H1 (cell line): ENCODE results near the gene LANCL2. TPM values are rescaled to one million over a fixed set of nuclear protein-coding genes. Genes with fewer than 3 reads are reported as not detected.

Experiments used
- CTCF ChIA-PET: fragments of 300-600 bp; sonication (Branson Sonifier 250); formaldehyde crosslinking; loops from one replicate; lab custom pipeline; 2021; ENCODE audit not compliant: partially characterized antibody; lab: Charles Lee
- POLR2A ChIA-PET: fragments of 300-600 bp; sonication (Branson Sonifier 250); formaldehyde crosslinking; loops from one replicate; lab custom pipeline; 2021; ENCODE audit warnings: inconsistent platforms; ENCODE audit not compliant: partially characterized antibody; lab: Charles Lee
- DNase-seq, 2 experiments: peaks; one replicate each; pipeline versions ENCODE4 v3.0.0 to v3.0.0-alpha.2; 2010 to 2022; ENCODE audit warnings: low spot score in 2 of 2, low read depth in 1 of 2, mixed read lengths in 1 of 2
- FAIRE-seq: peaks from 2 replicates; lab custom pipeline; 2011; peaks lifted over from hg19 to GRCh38; lab: Jason Lieb, UNC
- H2AFZ ChIP-seq: 2 replicates; pipeline ENCODE4 v1.8.1; 2012; ENCODE audit warnings: low read length, inconsistent platforms
- H2AK5ac ChIP-seq: 2 replicates; pipeline ENCODE4 v1.6.1; 2013; ENCODE audit warnings: low read depth, low read length
- H2BK120ac ChIP-seq: replicated peaks from 2 replicates; pipeline ENCODE3; 2013; ENCODE audit warnings: low read depth, low read length, inconsistent platforms
- H2BK12ac ChIP-seq: 2 replicates; pipeline ENCODE4 v1.6.1; 2013; ENCODE audit warnings: low read depth, low read length
- H2BK15ac ChIP-seq: 2 replicates; pipeline ENCODE4 v1.6.1; 2013; ENCODE audit warnings: low read length
- H2BK20ac ChIP-seq: 2 replicates; pipeline ENCODE4 v1.6.1; 2013; ENCODE audit warnings: low read length
- H2BK5ac ChIP-seq: 2 replicates; pipeline ENCODE4 v1.6.1; 2013; ENCODE audit warnings: low read depth, low read length
- H3K14ac ChIP-seq: 2 replicates; pipeline ENCODE4 v1.6.1; 2013; ENCODE audit warnings: inconsistent platforms; ENCODE audit not compliant: insufficient read length
- H3K18ac ChIP-seq: 2 replicates; pipeline ENCODE4 v1.6.1; 2013; ENCODE audit warnings: low read length; ENCODE audit errors: extremely low read depth
- H3K23ac ChIP-seq: 2 replicates; pipeline ENCODE4 v1.6.1; 2013; ENCODE audit warnings: inconsistent platforms; ENCODE audit not compliant: insufficient read length
- H3K23me2 ChIP-seq: 2 replicates; pipeline ENCODE4 v1.6.1; 2013; ENCODE audit warnings: low read depth, low read length
- H3K27ac ChIP-seq: 2 replicates; pipeline ENCODE4 v1.6.1; 2011; ENCODE audit warnings: low read depth, low read length, inconsistent platforms
- H3K27me3 ChIP-seq, 4 experiments: replicated peaks in 1 of 4; 1 replicate in 1 of 4; 2 replicates in 3 of 4; pipeline versions ENCODE4 v1.6.1 to v1.8.1; 2011 to 2013; ENCODE audit warnings: low read length in 3 of 4, mild to moderate bottlenecking in 3 of 4, inconsistent platforms in 2 of 4, mixed read lengths in 2 of 4, moderate library complexity in 1 of 4; ENCODE audit not compliant: control insufficient read depth in 3 of 4, insufficient read depth in 3 of 4; ENCODE audit errors: extremely low read depth in 1 of 4
- H3K36me3 ChIP-seq, 4 experiments: 2 replicates each; pipeline versions ENCODE4 v1.6.1 to v1.8.1; 2011 to 2013; ENCODE audit warnings: mild to moderate bottlenecking in 4 of 4, low read length in 3 of 4, moderate library complexity in 2 of 4, control low read depth in 1 of 4, inconsistent platforms in 1 of 4; ENCODE audit not compliant: insufficient read depth in 4 of 4, control insufficient read depth in 2 of 4
- H3K4ac ChIP-seq: replicated peaks from 2 replicates; pipeline ENCODE3; 2013; ENCODE audit warnings: low read length, low read depth, mixed read lengths, inconsistent platforms; ENCODE audit not compliant: insufficient read length
- H3K4me1 ChIP-seq, 4 experiments: replicated peaks in 1 of 4; 1 replicate in 1 of 4; 2 replicates in 3 of 4; pipeline versions ENCODE4 v1.6.1 to v1.8.1; 2011 to 2013; ENCODE audit warnings: low read length in 3 of 4, inconsistent platforms in 2 of 4, mixed read lengths in 1 of 4; ENCODE audit not compliant: insufficient read depth in 4 of 4, control insufficient read depth in 3 of 4
- H3K4me2 ChIP-seq, 2 experiments: 2 replicates each; pipeline versions ENCODE4 v1.6.1 to v1.8.1; 2011 to 2013; ENCODE audit warnings: low read depth in 2 of 2, low read length in 2 of 2, control low read depth in 1 of 2, inconsistent platforms in 1 of 2, mild to moderate bottlenecking in 1 of 2; ENCODE audit not compliant: insufficient read depth in 1 of 2
- H3K4me3 ChIP-seq, 4 experiments: fragments of 200-600, 300-600 bp in 1 of 4; sonication (generic), shearing (Covaris generic), sonication (Bioruptor Twin) in 1 of 4; 2 replicates each; pipeline versions ENCODE4 v1.5.1 to v1.8.1; 2011 to 2016; ENCODE audit warnings: low read length in 4 of 4, low read depth in 3 of 4, control low read depth in 2 of 4, inconsistent platforms in 2 of 4, mild to moderate bottlenecking in 2 of 4, mixed read lengths in 1 of 4, moderate library complexity in 1 of 4; ENCODE audit not compliant: insufficient read depth in 2 of 4; ENCODE audit errors: extremely low read depth in 1 of 4
- H3K56ac ChIP-seq: replicated peaks from 2 replicates; pipeline ENCODE3; 2013; ENCODE audit warnings: low read depth, mild to moderate bottlenecking, mixed read lengths, low read length, inconsistent platforms; ENCODE audit not compliant: insufficient read length
- H3K79me1 ChIP-seq: 2 replicates; pipeline ENCODE4 v1.6.1; 2013; ENCODE audit warnings: low read depth, low read length, control low read depth
- H3K79me2 ChIP-seq, 2 experiments: 2 replicates each; pipeline versions ENCODE4 v1.6.1 to v1.8.1; 2012 to 2013; ENCODE audit warnings: low read length in 2 of 2, mild to moderate bottlenecking in 2 of 2, inconsistent platforms in 1 of 2; ENCODE audit not compliant: insufficient read depth in 2 of 2, control insufficient read depth in 1 of 2
- H3K9ac ChIP-seq, 4 experiments: replicated peaks in 1 of 4; 1 replicate in 1 of 4; 2 replicates in 3 of 4; pipeline versions ENCODE4 v1.6.1 to v1.8.1; 2011 to 2013; ENCODE audit warnings: low read depth in 3 of 4, low read length in 3 of 4, control low read depth in 2 of 4, mild to moderate bottlenecking in 2 of 4, moderate library complexity in 2 of 4, inconsistent platforms in 1 of 4; ENCODE audit errors: extremely low read depth in 1 of 4
- H3K9me3 ChIP-seq, 2 experiments: 2 replicates each; pipeline versions ENCODE4 v1.6.1 to v1.8.1; 2012 to 2013; ENCODE audit warnings: mild to moderate bottlenecking in 2 of 2, moderate library complexity in 2 of 2, control low read depth in 1 of 2, inconsistent platforms in 1 of 2, low read depth in 1 of 2, low read length in 1 of 2, mixed read lengths in 1 of 2; ENCODE audit not compliant: insufficient read depth in 2 of 2
- H4K20me1 ChIP-seq, 2 experiments: replicated peaks in 1 of 2; 2 replicates each; pipeline versions ENCODE3 to v1.8.1; 2011 to 2013; ENCODE audit warnings: inconsistent platforms in 2 of 2, low read length in 2 of 2, mild to moderate bottlenecking in 1 of 2; ENCODE audit not compliant: insufficient read depth in 2 of 2, control insufficient read depth in 1 of 2
- H4K5ac ChIP-seq: 2 replicates; pipeline ENCODE4 v1.6.1; 2013; ENCODE audit warnings: low read length, low read depth, mixed read lengths, inconsistent platforms; ENCODE audit not compliant: insufficient read length
- H4K8ac ChIP-seq: 2 replicates; pipeline ENCODE4 v1.8.0; 2013; ENCODE audit warnings: mild to moderate bottlenecking, moderate library complexity, low read length, inconsistent platforms; ENCODE audit not compliant: insufficient read depth; ENCODE audit errors: extremely low read depth
- H4K91ac ChIP-seq: replicated peaks from 2 replicates; pipeline ENCODE3; 2013; ENCODE audit warnings: low read length, mixed read lengths, inconsistent platforms; ENCODE audit not compliant: insufficient read length
- ASH2L ChIP-seq: fragments of 200-600, 300-600 bp; sonication (generic); IDR thresholded peaks from one replicate; pipeline ENCODE4 v1.7.1; 2017; ENCODE audit warnings: low read length
- GTF2F1 ChIP-seq: IDR thresholded peaks from 2 replicates; pipeline ENCODE4 v1.6.1; 2012; ENCODE audit warnings: low read depth, low read length, improper control_type of control experiment, borderline replicate concordance
- NANOG ChIP-seq: IDR thresholded peaks from 2 replicates; pipeline ENCODE4 v1.6.1; 2011; ENCODE audit warnings: low read length, low read depth, mild to moderate bottlenecking, inconsistent platforms; ENCODE audit not compliant: insufficient read depth, poor library complexity, severe bottlenecking
- NRF1 ChIP-seq: IDR thresholded peaks from 2 replicates; pipeline ENCODE4 v1.6.1; 2011; ENCODE audit warnings: mild to moderate bottlenecking, low read depth, low read length, improper control_type of control experiment
- POLR2AphosphoS5 ChIP-seq: IDR thresholded peaks from 2 replicates; pipeline ENCODE4 v1.6.1; 2011; ENCODE audit warnings: low read depth, low read length
- SP4 ChIP-seq: IDR thresholded peaks from 2 replicates; pipeline ENCODE4 v1.6.1; 2012; ENCODE audit warnings: low read length, inconsistent platforms
- WGBS, 2 experiments: shearing (Covaris generic) in 1 of 2; methylation state at CpG; one replicate each; pipeline versions ENCODE4 v1.1.6 to v1.1.7; 2013 to 2015; ENCODE audit warnings: low lambda C conversion rate in 2 of 2, mixed read lengths in 2 of 2, inconsistent platforms in 1 of 2, low coverage in 1 of 2, missing lambda C conversion rate in 1 of 2; ENCODE audit not compliant: insufficient replicate concordance in 2 of 2, insufficient coverage in 1 of 2, insufficient read length in 1 of 2; ENCODE audit errors: extremely low coverage in 1 of 2, missing lambda C conversion rate in 1 of 2; 5-methylcytosine and 5-hydroxymethylcytosine counted together
- polyA plus RNA-seq, 7 experiments: library from polyadenylated mRNA; depleted of rRNA in 3 of 7; stranded (reverse) in 5 of 7; unstranded in 2 of 7; fragments of >200 nt in 5 of 7; fragments of 200-250 nt in 2 of 7; gene quantifications; 1 replicate in 5 of 7; 2 replicates in 1 of 7; 4 replicates in 1 of 7; pipeline versions ENCODE4 v1.2.1 to v1.2.3, GENCODE V29; 2011 to 2013; ENCODE audit warnings: missing spikeins in 2 of 7, mixed read lengths in 2 of 7
- total RNA-seq: library from RNA; stranded (reverse); fragmentation: NEBNext Ultra II Directional; extraction: Animal tissue kit (Norgen Biotek cat#: 25700); gene quantifications from 2 replicates; pipeline ENCODE4 v1.2.1, GENCODE V29; 2021
- TF ChIP-seq, protein P1 (sequence below): IDR thresholded peaks from 2 replicates; pipeline ENCODE4 v1.6.1; 2012; ENCODE audit warnings: inconsistent platforms
- TF ChIP-seq, protein P2 (sequence below): IDR thresholded peaks from 2 replicates; pipeline ENCODE4 v1.6.1; 2012; ENCODE audit warnings: inconsistent platforms
- TF ChIP-seq, protein P3 (sequence below): IDR thresholded peaks from 2 replicates; pipeline ENCODE4 v1.6.1; 2011; ENCODE audit warnings: low read depth, mild to moderate bottlenecking, low read length; ENCODE audit not compliant: insufficient read depth
- TF ChIP-seq, protein P4 (sequence below): IDR thresholded peaks from 2 replicates; pipeline ENCODE4 v1.6.1; 2011; ENCODE audit warnings: low read length, improper control_type of control experiment

LANCL2 gene
- total and polyA plus RNA-seq, 2 of the 8 experiments (the other 6 are each of a cell fraction or from before 2014, with no cell fraction given): 9.2 to 9.5 TPM

DNA sequence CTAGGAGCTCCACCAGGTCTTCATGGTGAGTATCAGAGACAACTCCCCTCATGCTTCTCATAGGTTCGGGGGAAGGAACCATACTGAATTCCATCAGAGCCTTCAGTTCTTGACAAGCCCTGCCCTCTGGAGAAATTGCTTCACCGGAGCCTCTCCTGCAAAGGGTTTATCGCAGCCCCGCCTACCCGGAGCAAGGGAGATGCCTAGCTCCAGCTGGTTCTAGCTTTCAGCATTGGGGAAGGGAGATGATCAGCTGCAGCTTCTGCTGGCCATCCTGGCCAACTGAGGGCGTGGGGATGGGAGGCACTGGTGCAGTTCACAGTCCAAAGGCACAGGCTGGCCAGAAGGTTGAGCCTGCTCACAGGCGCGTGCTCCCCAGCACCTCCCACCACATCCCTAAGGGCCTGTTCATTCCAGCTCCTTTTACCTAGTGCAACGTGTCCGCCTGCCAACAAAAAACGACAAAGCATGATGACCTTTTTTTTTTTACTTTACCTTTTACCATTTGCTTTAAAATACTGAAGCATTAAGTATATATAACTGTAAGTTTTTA is 31.2 kb downstream of the LANCL2 start:
- Histone ChIP-seq H2BK120ac (no peak overlapping the region), H3K79me2 (no peaks in the 10 kb centered on the region), H3K4me1 (no peaks in the 10 kb centered on the region), H3K56ac (no peak overlapping the region), H3K36me3 (peaks cover 0 to 14% (median under 1%) of the 10 kb centered on the region in 4 experiments; a peak in 4 of 8 replicates), H2BK20ac (no peak overlapping the region), H2AK5ac (no peak overlapping the region), H4K8ac (no peak overlapping the region; the same call in 1 of the 2 replicates), H2BK15ac (no peak overlapping the region), H4K91ac (no peak overlapping the region)
- TF ChIP-seq POLR2AphosphoS5 (no peak), NANOG (no peak), ASH2L (no peak), GTF2F1 (no peak), SP4 (no peak), NRF1 (no peak)
- TF ChIP-seq, protein P1, sequence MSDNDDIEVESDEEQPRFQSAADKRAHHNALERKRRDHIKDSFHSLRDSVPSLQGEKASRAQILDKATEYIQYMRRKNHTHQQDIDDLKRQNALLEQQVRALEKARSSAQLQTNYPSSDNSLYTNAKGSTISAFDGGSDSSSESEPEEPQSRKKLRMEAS: no peak
- TF ChIP-seq, protein P2, sequence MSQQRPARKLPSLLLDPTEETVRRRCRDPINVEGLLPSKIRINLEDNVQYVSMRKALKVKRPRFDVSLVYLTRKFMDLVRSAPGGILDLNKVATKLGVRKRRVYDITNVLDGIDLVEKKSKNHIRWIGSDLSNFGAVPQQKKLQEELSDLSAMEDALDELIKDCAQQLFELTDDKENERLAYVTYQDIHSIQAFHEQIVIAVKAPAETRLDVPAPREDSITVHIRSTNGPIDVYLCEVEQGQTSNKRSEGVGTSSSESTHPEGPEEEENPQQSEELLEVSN: no peak
- TF ChIP-seq, protein P3, sequence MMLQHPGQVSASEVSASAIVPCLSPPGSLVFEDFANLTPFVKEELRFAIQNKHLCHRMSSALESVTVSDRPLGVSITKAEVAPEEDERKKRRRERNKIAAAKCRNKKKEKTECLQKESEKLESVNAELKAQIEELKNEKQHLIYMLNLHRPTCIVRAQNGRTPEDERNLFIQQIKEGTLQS: no peak
- TF ChIP-seq, protein P4, sequence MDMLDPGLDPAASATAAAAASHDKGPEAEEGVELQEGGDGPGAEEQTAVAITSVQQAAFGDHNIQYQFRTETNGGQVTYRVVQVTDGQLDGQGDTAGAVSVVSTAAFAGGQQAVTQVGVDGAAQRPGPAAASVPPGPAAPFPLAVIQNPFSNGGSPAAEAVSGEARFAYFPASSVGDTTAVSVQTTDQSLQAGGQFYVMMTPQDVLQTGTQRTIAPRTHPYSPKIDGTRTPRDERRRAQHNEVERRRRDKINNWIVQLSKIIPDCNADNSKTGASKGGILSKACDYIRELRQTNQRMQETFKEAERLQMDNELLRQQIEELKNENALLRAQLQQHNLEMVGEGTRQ: no peak
- TF ChIP-seq, all 59 proteins: peak for 0
- Histone ChIP-seq H3K4me3 (no peak overlapping the region), H3K79me1 (no peaks in the 10 kb centered on the region), H3K23ac (no peak overlapping the region), H4K20me1 (no peaks in the 10 kb centered on the region), H2BK12ac (no peak overlapping the region), H3K9me3 (peaks cover 3% of the 10 kb centered on the region in 2 experiments; a peak in 3 of 4 replicates), H3K9ac (no peak overlapping the region), H3K4me2 (no peak overlapping the region), H4K5ac (no peak overlapping the region), H3K4ac (no peak overlapping the region), H3K23me2 (no peaks in the 10 kb centered on the region), H3K27me3 (no peaks in the 10 kb centered on the region), H3K27ac (no peak overlapping the region), H3K18ac (no peak overlapping the region), H2AFZ (no peak overlapping the region), H2BK5ac (no peak overlapping the region), H3K14ac (no peak overlapping the region)
- 97% methylated on average over 11 of the region's 11 CpGs; no CpG with 5 or more reads in 1 of the 2 experiments for WGBS, 2 experiments
- ChIA-PET CTCF (interaction anchor here (0.9 to 1.7 kb wide), 2 partner anchors 19 to 27 kb away, joined by 3 to 4 read pairs; no protein-coding TSS in a partner anchor), POLR2A (no interaction called here)
- FAIRE-seq: no peak
- DNase-seq: no peak
